GM19467 (cell line): ENCODE results near the gene PRAMEF33.
"Not testable (repeated sequence)": the region's sequence is repeated elsewhere in the genome, so short reads cannot be mapped to it uniquely, and the experiment has no call there.

ENCODE experiments used
- ATAC-seq: cut with Tn5 transposase; IDR thresholded peaks from one replicate; pipeline ENCODE4 v1.9.1; 2021; ENCODE audit warnings: mild to moderate bottlenecking, moderate library complexity; ENCODE audit not compliant: unreplicated experiment

The PRAMEF33 gene

GRCh38 chr1:13303239-13303638 lies at the start of gene PRAMEF33:
TSS of gene PRAMEF33 (plus strand) at chr1:13303539. CDS start at chr1:13305955, 2,416 bp downstream.
- not testable (repeated sequence) for ATAC-seq

GRCh38 chr1:13253898-13254297 lies 49.4 kb upstream of the PRAMEF33 start, which contains the start of gene PRAMEF5:
TSS of gene PRAMEF5 (plus strand) at chr1:13254198. CDS start at chr1:13259269, 5,071 bp downstream.
- not testable (repeated sequence) for ATAC-seq

- not testable (repeated sequence) for ATAC-seq
Measured at GRCh38 chr1:13265124-13265523, 38.2 kb upstream of the PRAMEF33 start.

- ATAC-seq: not testable (repeated sequence)
Measured at GRCh38 chr1:13277016-13277415, 26.3 kb upstream of the PRAMEF33 start.

- not testable (repeated sequence) for ATAC-seq
Measured at GRCh38 chr1:13279617-13280016, 23.7 kb upstream of the PRAMEF33 start.

- not testable (repeated sequence) for ATAC-seq
Measured at GRCh38 chr1:13285037-13285436, 18.3 kb upstream of the PRAMEF33 start, which contains the start of gene PRAMEF8. TSS of gene PRAMEF8 (minus strand) at chr1:13285137. CDS start at chr1:13284091, 1,046 bp downstream.

GRCh38 chr1:13289030-13289429 lies 14.3 kb upstream of the PRAMEF33 start:
- not testable (repeated sequence) for ATAC-seq

- not testable (repeated sequence) for ATAC-seq
Measured at GRCh38 chr1:13297216-13297931, 6.0 kb upstream of the PRAMEF33 start.

- not testable (repeated sequence) for ATAC-seq
Measured at GRCh38 chr1:13298699-13299098, 4.6 kb upstream of the PRAMEF33 start.

GRCh38 chr1:13302197-13302596 lies 1.1 kb upstream of the PRAMEF33 start:
- ATAC-seq: not testable (repeated sequence)

- ATAC-seq: not testable (repeated sequence)
Measured at GRCh38 chr1:13315281-13315680, 11.9 kb downstream of the PRAMEF33 start, which contains the start of gene PRAMEF15. TSS of gene PRAMEF15 (plus strand) at chr1:13315581. CDS start at chr1:13318408, 2,827 bp downstream.

- not testable (repeated sequence) for ATAC-seq
Measured at GRCh38 chr1:13342496-13342895, 39.2 kb downstream of the PRAMEF33 start.

- not testable (repeated sequence) for ATAC-seq
Measured at GRCh38 chr1:13347034-13347433, 43.7 kb downstream of the PRAMEF33 start, which contains the start of gene PRAMEF14. TSS of gene PRAMEF14 (minus strand) at chr1:13347134. CDS start at chr1:13345314, 1,820 bp downstream.

GRCh38 chr1:13353476-13353875 lies 50.1 kb downstream of the PRAMEF33 start:
- not testable (repeated sequence) for ATAC-seq

GRCh38 chr1:13354475-13354874 lies 51.1 kb downstream of the PRAMEF33 start:
- ATAC-seq: not testable (repeated sequence)

GRCh38 chr1:13356774-13357173 lies 53.4 kb downstream of the PRAMEF33 start:
- not testable (repeated sequence) for ATAC-seq
